Mammary epithelial cell (primary cell): ENCODE results near the gene HOXB4.

ENCODE experiments used
- EZH2 ChIP-seq: IDR thresholded peaks from 2 replicates; pipeline ENCODE4 v1.6.1; 2012; ENCODE audit warnings: low read length, inconsistent platforms, borderline replicate concordance
- TF ChIP-seq, protein P1 (sequence below), 2 donors: IDR thresholded peaks in 1 of 2; conservative IDR thresholded peaks in 1 of 2; 2 replicates each; pipeline ENCODE4 v1.5.1; 2011 to 2012; ENCODE audit warnings: inconsistent platforms in 2 of 2, low read length in 2 of 2, mild to moderate bottlenecking in 2 of 2, control low read depth in 1 of 2, low read depth in 1 of 2; ENCODE audit not compliant: insufficient read depth in 1 of 2; ENCODE audit errors: extremely low read depth in 1 of 2

DNA sequence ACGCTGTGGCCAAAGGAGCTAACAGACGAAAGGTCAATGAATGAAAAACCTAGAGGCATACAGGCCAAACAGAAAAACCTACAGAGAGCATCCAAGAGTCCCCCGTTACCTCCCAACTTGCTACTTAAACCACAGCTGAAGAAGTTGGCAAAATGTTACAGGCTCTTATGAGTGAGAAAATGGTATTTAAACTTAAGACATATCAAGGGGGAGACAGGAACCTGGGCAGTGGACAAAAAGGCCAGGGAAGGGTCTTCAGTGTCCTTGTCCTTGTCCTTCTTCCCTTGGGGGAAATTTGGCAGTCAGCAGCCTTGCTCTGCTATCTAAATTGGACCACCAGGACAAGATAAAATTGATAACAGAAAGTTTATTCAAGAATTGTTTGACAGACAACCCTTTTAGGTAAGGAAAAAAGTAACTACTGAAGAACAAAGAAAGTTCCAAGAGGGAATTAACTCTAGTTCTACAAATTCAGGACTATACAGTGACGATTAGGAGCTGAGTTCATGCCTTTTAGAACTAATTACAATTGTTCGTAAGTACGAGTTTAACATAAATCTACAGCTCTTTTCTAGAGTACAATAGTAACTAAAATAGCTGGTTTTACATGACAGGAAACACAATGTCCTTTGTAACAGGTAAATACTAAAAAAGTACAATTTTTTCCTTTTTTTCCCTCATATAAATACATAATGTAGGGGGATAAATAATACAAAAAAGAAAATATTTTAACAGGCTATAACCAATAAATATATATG is 29.4 kb downstream of the HOXB4 start:
- TF ChIP-seq, protein P1, sequence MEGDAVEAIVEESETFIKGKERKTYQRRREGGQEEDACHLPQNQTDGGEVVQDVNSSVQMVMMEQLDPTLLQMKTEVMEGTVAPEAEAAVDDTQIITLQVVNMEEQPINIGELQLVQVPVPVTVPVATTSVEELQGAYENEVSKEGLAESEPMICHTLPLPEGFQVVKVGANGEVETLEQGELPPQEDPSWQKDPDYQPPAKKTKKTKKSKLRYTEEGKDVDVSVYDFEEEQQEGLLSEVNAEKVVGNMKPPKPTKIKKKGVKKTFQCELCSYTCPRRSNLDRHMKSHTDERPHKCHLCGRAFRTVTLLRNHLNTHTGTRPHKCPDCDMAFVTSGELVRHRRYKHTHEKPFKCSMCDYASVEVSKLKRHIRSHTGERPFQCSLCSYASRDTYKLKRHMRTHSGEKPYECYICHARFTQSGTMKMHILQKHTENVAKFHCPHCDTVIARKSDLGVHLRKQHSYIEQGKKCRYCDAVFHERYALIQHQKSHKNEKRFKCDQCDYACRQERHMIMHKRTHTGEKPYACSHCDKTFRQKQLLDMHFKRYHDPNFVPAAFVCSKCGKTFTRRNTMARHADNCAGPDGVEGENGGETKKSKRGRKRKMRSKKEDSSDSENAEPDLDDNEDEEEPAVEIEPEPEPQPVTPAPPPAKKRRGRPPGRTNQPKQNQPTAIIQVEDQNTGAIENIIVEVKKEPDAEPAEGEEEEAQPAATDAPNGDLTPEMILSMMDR (conservative IDR thresholded peaks at IDR 0.05 in 1 of 2, IDR thresholded peaks at IDR 0.05 in 1 of 2; ENCODE audit: extremely low read depth in 1 of 2, insufficient read depth in 1 of 2, low read depth in 1 of 2, low read length in 2 of 2), result no peak
- no peak for TF ChIP-seq EZH2
